NCI-H82 treated with DMSO at 0.1 percent for 48 hours (cell line): Measurements from ENCODE around the gene LRTM1.
A peak's percentile ranks its signal among the peaks of the same experiment; 100 is the strongest.

ENCODE experiments used
- DNase-seq: peaks from one replicate; lab custom pipeline; 2025; ENCODE audit not compliant: unreplicated experiment; lab: John Stamatoyannopoulos, UW

Gene LRTM1

GRCh38 chr3:54940971-54941370 lies 13.1 kb upstream of the LRTM1 start:
- DNase-seq = no peak

- no peak for DNase-seq
These were observed 11.9 kb upstream of the LRTM1 start for GRCh38 chr3:54939557-54940300.

- no peak for DNase-seq
These were observed 8.7 kb upstream of the LRTM1 start for GRCh38 chr3:54936561-54936960.

- no peak for DNase-seq
These were observed 8.0 kb upstream of the LRTM1 start for GRCh38 chr3:54935869-54936268.

GRCh38 chr3:54932606-54933005 lies 4.7 kb upstream of the LRTM1 start:
- DNase-seq = no peak

DNA sequence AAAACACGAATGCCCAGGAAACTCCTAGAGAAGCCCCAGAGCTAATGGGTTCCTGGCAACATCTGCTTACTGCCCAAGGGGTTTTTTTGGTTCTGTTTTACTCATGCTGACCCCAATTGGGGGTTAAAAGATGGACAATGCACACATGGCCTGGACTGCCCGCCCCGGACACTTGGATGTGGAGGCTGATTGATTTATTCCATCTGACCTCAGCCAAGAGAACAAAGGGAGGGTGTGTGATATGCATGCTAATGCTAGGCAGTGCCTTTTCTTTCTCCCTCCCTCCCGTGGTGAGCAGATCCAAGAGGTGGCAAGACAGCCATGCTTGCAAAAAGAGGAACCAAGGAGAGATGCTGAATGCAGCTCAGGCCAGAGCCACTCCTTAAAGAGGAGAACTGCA lies 3.3 kb upstream of the LRTM1 start:
- no peak for DNase-seq

DNA sequence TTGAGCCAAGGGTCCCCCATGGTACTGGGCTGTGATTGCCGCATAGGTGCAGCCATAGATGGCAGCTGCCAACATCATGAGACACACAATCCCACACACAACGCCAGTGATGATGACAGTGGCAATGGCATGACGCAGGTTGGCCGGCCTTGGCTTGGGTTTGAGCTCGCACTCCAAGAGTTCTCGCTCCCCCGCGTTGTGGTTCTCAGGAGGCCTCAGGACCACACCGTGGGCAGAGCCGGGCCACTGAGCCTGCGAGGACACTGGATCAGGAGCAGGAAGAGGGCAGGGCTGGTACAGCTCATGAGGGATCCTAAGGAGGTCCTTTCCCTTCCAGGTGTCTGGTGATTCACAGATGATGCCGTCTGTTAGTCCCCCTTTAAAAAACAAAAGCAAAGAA lies 9.3 kb downstream of the LRTM1 start:
- no peak for DNase-seq

- no peak for DNase-seq
These were observed 10.0 kb downstream of the LRTM1 start for GRCh38 chr3:54917862-54918261.

DNA sequence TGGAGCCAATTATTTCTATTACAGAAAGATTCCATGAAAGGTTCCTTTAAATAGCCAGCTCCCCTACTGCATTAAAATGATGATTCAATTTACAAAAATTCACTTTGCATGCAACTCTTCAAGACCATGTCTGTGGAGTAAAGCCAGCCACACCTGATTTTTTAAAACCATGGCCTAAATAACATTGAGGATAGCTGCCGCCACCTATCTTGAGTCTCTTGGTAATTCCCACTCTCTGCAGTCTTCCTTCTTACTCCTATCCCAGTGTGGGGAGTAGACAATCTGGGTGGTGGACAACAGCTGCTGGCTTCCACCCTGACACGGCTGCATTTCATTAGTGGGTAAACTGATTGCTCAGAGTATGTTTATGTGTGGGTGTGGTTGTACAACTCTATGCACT lies 10.7 kb downstream of the LRTM1 start:
- no peak for DNase-seq

DNA sequence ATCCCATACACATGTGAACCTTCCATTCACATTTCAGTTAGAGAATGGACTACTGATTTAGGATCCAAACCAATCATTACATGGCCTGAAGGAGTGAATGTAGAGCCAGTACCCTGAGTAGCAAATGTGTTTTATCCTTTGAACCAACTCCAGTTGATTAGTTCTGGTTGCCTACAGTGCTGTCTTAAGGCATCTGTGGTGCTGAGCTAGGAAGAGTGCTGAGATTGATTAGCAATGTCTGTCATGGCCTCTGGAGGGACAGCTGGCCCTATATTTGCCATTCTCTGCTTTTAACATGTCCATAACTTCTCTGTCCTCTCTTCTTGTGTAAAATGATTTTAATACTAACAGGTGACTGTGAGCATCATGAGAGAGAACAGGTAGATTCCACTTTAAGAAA lies 11.1 kb downstream of the LRTM1 start:
- no peak for DNase-seq

- no peak for DNase-seq
These were observed 11.9 kb downstream of the LRTM1 start for GRCh38 chr3:54915976-54916375.

- no peak for DNase-seq
These were observed 12.7 kb downstream of the LRTM1 start for GRCh38 chr3:54915181-54915580.

DNA sequence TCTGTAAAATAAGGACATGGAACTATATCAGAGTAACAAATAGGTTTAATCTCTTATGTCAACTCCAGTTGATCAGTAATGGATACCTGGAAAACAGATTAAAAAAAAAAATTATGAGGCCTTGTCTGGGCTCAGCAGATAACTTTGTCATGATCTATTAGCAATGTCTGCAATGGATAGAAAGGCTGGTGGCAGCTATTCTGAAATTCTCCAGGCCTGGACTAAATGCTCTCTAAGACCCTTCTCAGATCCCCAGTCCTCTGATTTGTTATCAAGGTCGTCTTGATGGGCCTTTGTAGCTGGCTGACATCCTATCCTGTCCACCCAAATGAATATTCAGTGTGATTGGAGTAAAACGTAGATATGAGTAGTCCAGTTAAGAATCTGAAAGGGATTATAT lies 13.7 kb downstream of the LRTM1 start:
- no peak for DNase-seq

DNA sequence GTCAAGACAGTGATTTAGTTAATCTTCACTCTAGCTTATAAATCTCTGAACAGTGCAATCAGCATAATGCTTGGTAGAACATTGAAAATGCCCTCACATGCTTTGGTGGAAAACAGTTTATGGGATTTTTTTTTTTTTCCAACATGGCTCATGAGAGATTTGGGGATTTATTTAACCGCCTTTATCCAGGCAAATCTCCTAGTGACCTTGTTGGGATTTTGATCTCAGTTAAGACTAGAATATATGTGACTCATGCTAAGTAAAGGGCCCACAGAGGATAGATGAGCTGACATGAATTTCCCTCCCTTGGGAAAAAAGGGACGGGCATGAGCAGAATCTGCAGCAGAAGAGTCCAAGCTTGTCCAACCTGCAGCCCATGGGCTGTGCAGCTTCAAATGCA lies 18.7 kb downstream of the LRTM1 start:
- DNase-seq = peak; percentile 57

GRCh38 chr3:54906763-54907162 lies 21.1 kb downstream of the LRTM1 start:
- DNase-seq = no peak

- no peak for DNase-seq
These were observed 21.9 kb downstream of the LRTM1 start for GRCh38 chr3:54905920-54906319.

DNA sequence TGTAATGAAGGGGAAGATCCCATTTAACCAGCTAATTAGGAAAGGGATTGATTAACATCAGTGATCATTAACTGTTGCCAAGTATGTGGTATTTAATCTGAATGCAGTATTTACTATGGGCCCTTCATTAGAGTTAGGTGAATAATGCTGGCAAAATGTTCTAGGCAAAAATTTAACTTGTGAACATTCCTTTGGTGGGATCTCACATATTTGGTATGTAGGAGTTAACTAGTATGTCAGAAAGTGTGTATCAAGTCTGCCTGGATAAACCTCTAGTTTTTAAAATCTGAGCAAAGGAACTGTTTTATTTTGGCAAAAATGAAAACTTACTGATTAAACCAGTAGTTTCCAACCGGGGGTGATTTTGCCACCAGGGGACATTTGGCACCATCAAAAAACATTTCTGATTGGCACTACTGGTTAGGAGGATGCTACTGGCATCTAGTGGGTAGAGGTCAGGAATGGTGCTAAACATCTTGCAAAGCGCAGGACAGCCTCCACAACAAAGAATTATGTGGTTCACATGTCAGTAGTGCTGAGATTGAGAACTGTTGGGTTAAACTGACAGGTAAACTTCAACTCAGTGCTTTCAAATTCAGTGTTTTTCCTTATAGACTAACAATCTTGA lies 22.5 kb downstream of the LRTM1 start:
- no peak for DNase-seq

- no peak for DNase-seq
These were observed 25.8 kb downstream of the LRTM1 start for GRCh38 chr3:54901906-54902685.

- no peak for DNase-seq
These were observed 26.8 kb downstream of the LRTM1 start for GRCh38 chr3:54900838-54901591.

DNA sequence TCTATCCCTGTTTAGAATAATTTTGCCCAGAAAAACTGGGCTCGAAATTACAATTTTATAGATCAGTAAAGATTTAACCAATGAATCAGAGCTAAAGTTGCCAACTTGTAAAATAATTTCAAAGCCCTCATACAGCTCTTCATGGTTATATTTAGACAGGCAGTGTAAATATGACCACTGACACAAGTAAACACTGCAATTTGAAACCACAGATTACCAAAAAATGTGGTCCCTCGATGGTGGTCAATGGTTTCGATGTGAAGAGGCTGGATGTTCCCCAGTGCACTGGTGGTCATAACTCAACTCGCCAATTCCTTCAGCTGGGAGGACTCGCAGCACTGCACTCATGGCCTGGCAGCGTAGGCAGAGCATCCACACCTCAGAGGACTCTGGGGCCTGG lies 28.6 kb downstream of the LRTM1 start:
- no peak for DNase-seq

DNA sequence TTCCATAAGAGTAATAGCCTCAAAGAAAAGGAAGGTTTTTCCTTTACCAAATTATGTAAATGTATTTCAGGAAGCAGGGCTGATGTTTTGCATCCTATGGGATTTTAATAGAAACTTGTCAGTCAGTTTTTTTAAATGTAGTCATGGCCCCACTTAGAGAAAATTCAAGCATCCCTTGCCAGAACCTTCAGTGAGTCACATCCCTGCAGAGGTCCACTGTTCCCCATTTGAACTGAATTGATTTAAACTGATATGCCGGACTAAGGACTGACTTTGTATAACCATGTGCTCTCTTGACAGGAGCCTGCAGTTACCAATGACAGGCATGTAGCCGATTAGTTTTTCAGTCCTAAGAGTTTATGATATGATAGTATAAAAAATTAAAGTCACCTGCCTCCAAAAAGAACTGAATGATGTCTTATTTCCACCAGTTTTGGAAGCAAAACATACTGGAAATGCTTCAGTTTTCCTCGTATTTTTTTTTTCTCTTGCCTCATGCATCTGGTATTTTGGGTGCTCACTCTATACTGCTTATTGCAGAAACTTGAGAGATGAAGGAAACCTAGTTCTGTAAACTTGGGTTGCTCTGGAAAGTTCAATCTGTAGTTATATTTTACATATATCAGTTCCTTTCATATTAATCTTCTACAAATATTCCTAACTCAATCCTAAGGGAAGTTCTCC lies 30.7 kb downstream of the LRTM1 start:
- no peak for DNase-seq
